WI38 (cell line): ENCODE data around the gene SPAG16.
"Not testable (repeated sequence)": the region's sequence is repeated elsewhere in the genome, so short reads cannot be mapped to it uniquely, and the experiment has no call there.

Experiments used
- H3K4me3 ChIP-seq: 2 replicates; pipeline ENCODE4 v1.5.1; 2011; ENCODE audit warnings: low read depth, mild to moderate bottlenecking, control low read depth, low read length
- TF ChIP-seq, protein P1 (sequence below): IDR thresholded peaks from 2 replicates; pipeline ENCODE4 v1.5.1; 2012; ENCODE audit warnings: low read depth, mild to moderate bottlenecking, control low read depth, low read length

SPAG16 gene

DNA sequence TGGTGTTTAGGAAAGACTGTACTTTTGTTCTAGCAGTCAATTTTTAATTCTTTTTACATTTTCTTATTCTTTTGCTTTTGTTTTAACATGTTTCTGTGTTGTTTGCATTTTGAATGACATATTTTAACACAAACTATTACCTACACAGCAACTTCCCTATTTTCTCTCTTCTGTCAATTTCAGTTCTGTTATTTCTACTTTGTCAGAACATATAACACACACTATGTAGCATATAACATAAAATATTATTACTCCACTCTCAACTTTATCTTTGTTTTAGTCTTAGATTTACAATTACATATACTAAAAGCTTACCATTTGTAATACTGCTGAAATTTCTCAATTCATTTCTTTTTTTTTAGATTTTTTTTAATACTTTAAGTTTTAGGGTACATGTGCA is 753.9 kb downstream of the SPAG16 start:
- H3K4me3 ChIP-seq: no peak overlapping the region
- TF ChIP-seq, protein P1, sequence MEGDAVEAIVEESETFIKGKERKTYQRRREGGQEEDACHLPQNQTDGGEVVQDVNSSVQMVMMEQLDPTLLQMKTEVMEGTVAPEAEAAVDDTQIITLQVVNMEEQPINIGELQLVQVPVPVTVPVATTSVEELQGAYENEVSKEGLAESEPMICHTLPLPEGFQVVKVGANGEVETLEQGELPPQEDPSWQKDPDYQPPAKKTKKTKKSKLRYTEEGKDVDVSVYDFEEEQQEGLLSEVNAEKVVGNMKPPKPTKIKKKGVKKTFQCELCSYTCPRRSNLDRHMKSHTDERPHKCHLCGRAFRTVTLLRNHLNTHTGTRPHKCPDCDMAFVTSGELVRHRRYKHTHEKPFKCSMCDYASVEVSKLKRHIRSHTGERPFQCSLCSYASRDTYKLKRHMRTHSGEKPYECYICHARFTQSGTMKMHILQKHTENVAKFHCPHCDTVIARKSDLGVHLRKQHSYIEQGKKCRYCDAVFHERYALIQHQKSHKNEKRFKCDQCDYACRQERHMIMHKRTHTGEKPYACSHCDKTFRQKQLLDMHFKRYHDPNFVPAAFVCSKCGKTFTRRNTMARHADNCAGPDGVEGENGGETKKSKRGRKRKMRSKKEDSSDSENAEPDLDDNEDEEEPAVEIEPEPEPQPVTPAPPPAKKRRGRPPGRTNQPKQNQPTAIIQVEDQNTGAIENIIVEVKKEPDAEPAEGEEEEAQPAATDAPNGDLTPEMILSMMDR: no peak

DNA sequence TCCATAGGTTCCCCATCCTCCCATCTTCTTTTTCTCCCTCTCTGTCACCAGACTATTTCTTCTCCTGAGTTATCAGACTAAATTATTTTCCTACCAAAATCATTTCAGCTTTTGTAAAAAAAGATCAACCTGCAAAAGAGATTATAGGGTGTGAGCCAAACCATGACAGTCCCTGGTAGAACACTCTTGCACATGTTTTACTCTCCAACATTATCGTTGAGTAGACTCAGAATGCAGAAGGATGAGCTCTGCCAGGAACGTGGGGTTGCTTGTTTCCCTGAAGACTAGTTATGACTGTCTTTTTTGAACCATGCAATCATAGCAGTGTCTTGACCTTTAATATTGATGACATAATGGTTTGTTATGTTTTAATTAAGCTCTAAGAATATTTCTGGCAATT is 766.5 kb downstream of the SPAG16 start:
- TF ChIP-seq, protein P1: no peak
- H3K4me3 ChIP-seq: no peak overlapping the region

DNA sequence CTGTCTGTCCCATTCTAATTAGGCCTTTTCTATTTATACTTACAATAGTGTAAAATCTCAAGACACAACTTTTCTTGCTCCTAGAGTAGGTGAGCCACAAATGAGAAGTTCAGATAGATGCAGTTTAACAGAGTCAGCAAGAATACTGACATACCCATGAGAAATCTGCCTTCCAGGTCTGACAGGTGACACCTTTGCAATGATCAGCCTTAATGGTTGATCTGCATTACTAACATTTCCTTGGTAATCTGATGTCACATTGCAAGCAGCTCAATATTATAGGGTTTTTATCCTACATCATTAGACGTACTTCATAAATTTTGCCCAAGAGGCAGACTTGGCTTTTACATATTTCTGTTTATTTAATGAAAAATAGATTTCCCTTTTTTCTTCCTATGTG is 767.3 kb downstream of the SPAG16 start:
- no peak overlapping the region for H3K4me3 ChIP-seq
- TF ChIP-seq, protein P1: no peak

DNA sequence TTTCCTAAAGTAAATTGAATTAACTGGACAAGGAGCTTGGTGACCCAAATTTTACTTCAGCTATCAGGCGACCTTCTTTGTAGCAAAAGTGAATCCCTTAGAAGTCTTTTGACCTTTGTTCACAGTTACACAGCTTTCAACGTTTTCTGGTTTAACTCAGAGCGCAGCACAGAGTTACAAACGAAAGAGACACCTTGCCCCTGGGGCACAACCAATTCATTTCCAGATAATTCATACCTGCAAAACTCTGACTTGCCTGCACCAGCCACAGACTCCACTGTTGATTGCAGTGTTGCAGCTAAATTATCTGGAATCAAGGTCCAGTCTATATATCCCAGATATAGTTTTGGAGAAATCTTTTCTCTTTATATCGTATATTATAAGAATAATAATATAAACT is 768.0 kb downstream of the SPAG16 start:
- TF ChIP-seq, protein P1: no peak
- no peak overlapping the region for H3K4me3 ChIP-seq

DNA sequence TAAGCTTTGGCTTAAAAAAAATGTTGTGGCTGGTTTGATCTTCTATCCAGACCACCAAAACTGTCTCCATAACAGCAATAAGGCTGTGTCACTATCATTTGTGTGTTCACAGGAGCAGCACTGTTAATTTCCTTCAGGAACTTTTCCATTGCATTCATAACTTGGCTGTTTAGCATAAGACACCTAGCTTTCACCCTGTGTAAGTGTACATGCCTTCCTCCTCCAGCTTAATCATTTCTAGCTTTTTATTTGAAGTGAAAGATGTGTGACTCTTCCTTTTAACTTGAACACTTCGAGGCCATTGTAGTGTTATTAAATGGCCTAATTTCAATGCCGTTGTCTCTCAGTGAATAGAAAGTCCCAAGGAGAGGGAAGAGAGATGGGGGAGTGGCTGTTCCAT is 773.7 kb downstream of the SPAG16 start:
- TF ChIP-seq, protein P1: no peak
- no peak overlapping the region for H3K4me3 ChIP-seq

GRCh38 chr2:214062279-214062678 is 778.0 kb downstream of the SPAG16 start:
- H3K4me3 ChIP-seq: not testable (repeated sequence)

DNA sequence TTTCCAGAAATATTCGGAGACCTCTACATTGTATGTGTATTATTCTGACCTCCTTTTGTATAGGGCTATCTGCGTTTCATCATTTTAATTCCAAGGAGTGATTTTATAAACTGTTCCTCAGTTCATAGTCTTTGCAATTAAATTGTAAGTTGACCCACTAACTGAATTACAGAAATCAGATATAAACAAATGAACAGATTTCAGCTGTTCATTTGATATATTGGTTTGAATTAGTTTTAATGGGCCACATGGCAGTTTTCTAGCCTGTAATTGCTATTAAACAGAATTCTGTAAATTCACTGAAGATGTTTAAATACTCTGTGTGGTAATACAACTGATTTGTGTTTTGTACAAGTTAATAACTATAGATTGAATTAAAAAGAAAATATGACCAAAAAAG is 780.2 kb downstream of the SPAG16 start:
- TF ChIP-seq, protein P1: no peak

DNA sequence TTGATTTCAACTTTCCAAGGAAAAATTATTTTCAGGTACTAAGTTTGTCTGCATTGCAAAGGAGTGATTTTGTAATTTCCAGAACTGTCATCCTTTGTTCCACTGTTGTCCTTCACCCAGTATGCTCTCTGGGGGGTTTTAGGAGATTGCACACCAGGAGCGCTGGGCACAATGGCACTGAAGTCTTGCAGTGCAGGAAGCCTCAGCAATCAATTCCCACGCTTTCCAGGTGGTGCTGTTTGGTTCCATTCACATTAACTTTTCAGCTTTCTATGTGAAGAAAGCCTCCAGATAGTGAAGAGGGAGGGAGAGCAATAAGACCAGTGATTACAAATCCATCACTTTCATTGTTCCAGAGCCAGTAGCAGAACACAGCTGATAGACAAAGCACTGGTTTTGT is 782.6 kb downstream of the SPAG16 start:
- TF ChIP-seq, protein P1: no peak
- no peak overlapping the region for H3K4me3 ChIP-seq

More for the DNA sequence above, 780.2 kb downstream of the SPAG16 start:
- no peak overlapping the region for H3K4me3 ChIP-seq
